H9 (cell line): ENCODE measurements around the gene INPP5B. TPM values are rescaled to one million over a fixed set of nuclear protein-coding genes. Genes with fewer than 3 reads are reported as not detected.

ENCODE experiments used
- DNase-seq: peaks from one replicate; pipeline ENCODE4 v3.0.0-alpha.2; 2017
- H2AFZ ChIP-seq: one replicate; pipeline ENCODE4 v1.6.1; 2013; ENCODE audit warnings: mild to moderate bottlenecking, low read length, control low read depth, moderate library complexity
- H2AK5ac ChIP-seq: 2 replicates; pipeline ENCODE4 v1.6.1; 2013; ENCODE audit warnings: low read length, control low read depth, mixed read lengths; ENCODE audit not compliant: insufficient read length
- H2BK120ac ChIP-seq: one replicate; pipeline ENCODE4 v1.6.1; 2013; ENCODE audit warnings: low read depth, mild to moderate bottlenecking, low read length, control low read depth, inconsistent platforms; ENCODE audit not compliant: poor library complexity, severe bottlenecking
- H2BK12ac ChIP-seq: 2 replicates; pipeline ENCODE4 v1.6.1; 2013; ENCODE audit warnings: low read length, control low read depth, mixed read lengths, low read depth; ENCODE audit not compliant: insufficient read length
- H2BK15ac ChIP-seq: 2 replicates; pipeline ENCODE4 v1.6.1; 2013; ENCODE audit warnings: low read depth, low read length, control low read depth
- H2BK20ac ChIP-seq: one replicate; pipeline ENCODE4 v1.6.1; 2013; ENCODE audit warnings: low read depth, mild to moderate bottlenecking, low read length, control low read depth, inconsistent platforms; ENCODE audit not compliant: poor library complexity, severe bottlenecking
- H2BK5ac ChIP-seq: 2 replicates; pipeline ENCODE4 v1.6.1; 2013; ENCODE audit warnings: low read length, control low read depth, mixed read lengths; ENCODE audit not compliant: insufficient read length
- H3K14ac ChIP-seq: 2 replicates; pipeline ENCODE4 v1.6.1; 2013; ENCODE audit warnings: low read length, control low read depth; ENCODE audit not compliant: insufficient read depth
- H3K18ac ChIP-seq: 2 replicates; pipeline ENCODE4 v1.6.1; 2013; ENCODE audit warnings: low read depth, mild to moderate bottlenecking, mixed read lengths, low read length, control low read depth; ENCODE audit not compliant: insufficient read length
- H3K23ac ChIP-seq: 2 replicates; pipeline ENCODE4 v1.6.1; 2013; ENCODE audit warnings: low read length, control low read depth, mixed read lengths, low read depth; ENCODE audit not compliant: insufficient read length
- H3K23me2 ChIP-seq: 2 replicates; pipeline ENCODE4 v1.6.1; 2013; ENCODE audit warnings: low read depth, mild to moderate bottlenecking, mixed read lengths, low read length, control low read depth; ENCODE audit not compliant: insufficient read length, poor library complexity, severe bottlenecking
- H3K27ac ChIP-seq: 2 replicates; pipeline ENCODE4 v1.5.1; 2013; ENCODE audit warnings: low read length, control low read depth, mixed read lengths, low read depth; ENCODE audit not compliant: insufficient read length
- H3K27me3 ChIP-seq: 2 replicates; pipeline ENCODE4 v1.6.1; 2013; ENCODE audit warnings: low read length, control low read depth, inconsistent platforms; ENCODE audit not compliant: insufficient read depth
- H3K4ac ChIP-seq: 2 replicates; pipeline ENCODE4 v1.6.1; 2013; ENCODE audit warnings: low read depth, mild to moderate bottlenecking, control low read depth, inconsistent platforms, low read length, moderate library complexity
- H3K4me1 ChIP-seq: 2 replicates; pipeline ENCODE4 v1.6.1; 2013; ENCODE audit warnings: low read length, control low read depth, inconsistent platforms; ENCODE audit not compliant: insufficient read depth
- H3K4me2 ChIP-seq: 2 replicates; pipeline ENCODE4 v1.6.1; 2013; ENCODE audit warnings: low read length, control low read depth, mixed read lengths; ENCODE audit not compliant: insufficient read length, insufficient read depth
- H3K56ac ChIP-seq: 2 replicates; pipeline ENCODE4 v1.6.1; 2013; ENCODE audit warnings: low read depth, mild to moderate bottlenecking, mixed read lengths, low read length, control low read depth; ENCODE audit not compliant: insufficient read length
- H3K79me1 ChIP-seq: 2 replicates; pipeline ENCODE4 v1.6.1; 2013; ENCODE audit warnings: low read depth, mild to moderate bottlenecking, moderate library complexity, low read length, control low read depth, inconsistent platforms; ENCODE audit not compliant: insufficient read depth, poor library complexity, severe bottlenecking
- H3K79me2 ChIP-seq: 2 replicates; pipeline ENCODE4 v1.6.1; 2013; ENCODE audit warnings: low read length, control low read depth, inconsistent platforms; ENCODE audit not compliant: insufficient read depth
- H3K9ac ChIP-seq: 2 replicates; pipeline ENCODE4 v1.6.1; 2013; ENCODE audit warnings: low read length, control low read depth, mixed read lengths; ENCODE audit not compliant: insufficient read length; ENCODE audit errors: extremely low read depth
- H3K9me3 ChIP-seq: one replicate; pipeline ENCODE4 v1.6.1; 2013; ENCODE audit warnings: low read depth, low read length, inconsistent platforms; ENCODE audit not compliant: control insufficient read depth
- H3T11ph ChIP-seq: one replicate; pipeline ENCODE4 v1.6.1; 2013; ENCODE audit warnings: mild to moderate bottlenecking, low read length, control low read depth, inconsistent platforms
- H4K20me1 ChIP-seq: one replicate; pipeline ENCODE4 v1.6.1; 2013; ENCODE audit not compliant: control insufficient read depth, insufficient read length, insufficient read depth
- H4K5ac ChIP-seq: 2 replicates; pipeline ENCODE4 v1.6.1; 2013; ENCODE audit warnings: low read depth, mild to moderate bottlenecking, mixed read lengths, low read length, control low read depth; ENCODE audit not compliant: insufficient read length
- H4K8ac ChIP-seq: replicated peaks from 2 replicates; pipeline ENCODE4 v1.6.1; 2013; ENCODE audit warnings: low read length, control low read depth, mixed read lengths, low read depth; ENCODE audit not compliant: insufficient read length
- H4K91ac ChIP-seq: 2 replicates; pipeline ENCODE4 v1.6.1; 2013; ENCODE audit warnings: low read depth, mild to moderate bottlenecking, moderate library complexity, mixed read lengths, low read length, control low read depth; ENCODE audit not compliant: insufficient read length
- H3K27ac Mint-ChIP-seq, 3 experiments: 2 replicates in 2 of 3; 3 replicates in 1 of 3; pipeline ENCODE4 v1.8.0; 2020 to 2021; ENCODE audit warnings: mixed read lengths in 3 of 3, mild to moderate bottlenecking in 1 of 3, moderate library complexity in 1 of 3
- H3K27me3 Mint-ChIP-seq: 2 replicates; pipeline ENCODE4 v1.8.0; 2021; ENCODE audit warnings: low read depth, mild to moderate bottlenecking, moderate library complexity, mixed read lengths
- H3K36me3 Mint-ChIP-seq, 3 experiments: 2 replicates in 2 of 3; 3 replicates in 1 of 3; pipeline ENCODE4 v1.8.0; 2020 to 2021; ENCODE audit warnings: low read depth in 3 of 3, mixed read lengths in 3 of 3; ENCODE audit not compliant: insufficient read depth in 1 of 3
- H3K4me1 Mint-ChIP-seq, 2 experiments: 2 replicates each; pipeline ENCODE4 v1.8.0; 2020; ENCODE audit warnings: mixed read lengths in 2 of 2
- H3K4me3 Mint-ChIP-seq, 2 experiments: 2 replicates in 1 of 2; 3 replicates in 1 of 2; pipeline ENCODE4 v1.8.0; 2020 to 2021; ENCODE audit warnings: mild to moderate bottlenecking in 2 of 2, mixed read lengths in 2 of 2, moderate library complexity in 1 of 2
- H3K9me3 Mint-ChIP-seq, 2 experiments: 2 replicates in 1 of 2; 3 replicates in 1 of 2; pipeline ENCODE4 v1.8.0; 2020; ENCODE audit warnings: mild to moderate bottlenecking in 2 of 2, mixed read lengths in 2 of 2, moderate library complexity in 1 of 2
- CTCF ChIP-seq: fragments of 200-600 bp; sonication (generic); conservative IDR thresholded peaks from 3 replicates; pipeline ENCODE4 v1.8.0; 2021; ENCODE audit warnings: antibody characterized with exemption, mild to moderate bottlenecking
- WGBS: extraction: QIAGEN DNeasy Blood & Tissue Kit; methylation state at CpG from one replicate; pipeline ENCODE4 v1.1.7; 2013; ENCODE audit warnings: missing lambda C conversion rate, low lambda C conversion rate, mixed read lengths; ENCODE audit not compliant: insufficient read length; ENCODE audit errors: extremely low coverage; 5-methylcytosine and 5-hydroxymethylcytosine counted together
- total RNA-seq: library from RNA; stranded (reverse); gene quantifications from 2 replicates; pipeline ENCODE4 v1.2.1, GENCODE V29; 2021

INPP5B gene
- total RNA-seq, 1 experiment from 2014 or later = 28.2 TPM

GRCh38 chr1:37878071-37878470, 68.8 kb downstream of the INPP5B start:
- H3K4me2 ChIP-seq = no peak overlapping the region
- H4K20me1 ChIP-seq = no peaks in the 10 kb centered on the region
- H2AFZ ChIP-seq = no peak overlapping the region
- H3K79me1 ChIP-seq = no peaks in the 10 kb centered on the region
- Mint-ChIP-seq H3K9me3 (no peaks in the 10 kb centered on the region), H3K27me3 (no peaks in the 10 kb centered on the region), H3K27ac (peak overlapping the region in 1 of 3 experiments; percentile 28; a peak in 1 of 7 replicates), H3K36me3 (peaks cover 15 to 70% (median 49%) of the 10 kb centered on the region in 3 experiments; a peak in 6 of 7 replicates), H3K4me1 (no peaks in the 10 kb centered on the region), H3K4me3 (no peak overlapping the region)
- no peaks in the 10 kb centered on the region for H3K23me2 ChIP-seq
- no peak for TF ChIP-seq CTCF
- H3K27ac ChIP-seq = no peak overlapping the region
- no peak overlapping the region for H2BK15ac ChIP-seq
- H2BK12ac ChIP-seq = no peak overlapping the region
- H3K18ac ChIP-seq = no peak overlapping the region
- H3T11ph ChIP-seq = no peak overlapping the region
- no CpG with 5 or more reads among the region's 6 CpGs for WGBS
- no peak overlapping the region for H3K23ac ChIP-seq
- no peaks in the 10 kb centered on the region for H3K27me3 ChIP-seq
- H4K91ac ChIP-seq = no peak overlapping the region
- H2AK5ac ChIP-seq = no peak overlapping the region
- no peak overlapping the region for H2BK5ac ChIP-seq
- H3K79me2 ChIP-seq = no peaks in the 10 kb centered on the region
- no peak for DNase-seq
- H2BK120ac ChIP-seq = no peak overlapping the region
- H3K9me3 ChIP-seq = no peaks in the 10 kb centered on the region
- no peak overlapping the region for H4K5ac ChIP-seq
- no peak overlapping the region for H2BK20ac ChIP-seq
- H3K14ac ChIP-seq = no peak overlapping the region
- no peak overlapping the region for H3K4ac ChIP-seq
- no peak overlapping the region for H3K9ac ChIP-seq
- no peak overlapping the region for H4K8ac ChIP-seq
- H3K4me1 ChIP-seq = no peaks in the 10 kb centered on the region
- H3K56ac ChIP-seq = no peak overlapping the region
